GM18861 (cell line): ENCODE data around the gene TMEM45A.
"Not testable (repeated sequence)": the region's sequence is repeated elsewhere in the genome, so short reads cannot be mapped to it uniquely, and the experiment has no call there.

Source experiments
- ATAC-seq: cut with Tn5 transposase; IDR thresholded peaks from one replicate; pipeline ENCODE4 v1.9.1; 2021; ENCODE audit not compliant: unreplicated experiment

Gene TMEM45A

GRCh38 chr3:100492059-100493006 is at the start of gene TMEM45A:
TMEM45A (plus strand) TSS chr3:100492619; CDS start chr3:100555212, 62,593 bp downstream.
- peak; percentile 92 for ATAC-seq

- no peak for ATAC-seq
Observed at GRCh38 chr3:100443690-100444089, 48.7 kb upstream of the TMEM45A start.

- ATAC-seq = not testable (repeated sequence)
Observed at GRCh38 chr3:100447067-100447466, 45.4 kb upstream of the TMEM45A start.

- no peak for ATAC-seq
Observed at GRCh38 chr3:100448079-100448478, 44.3 kb upstream of the TMEM45A start.

GRCh38 chr3:100449214-100449613 is 43.2 kb upstream of the TMEM45A start:
- ATAC-seq = no peak

GRCh38 chr3:100454677-100455076 is 37.7 kb upstream of the TMEM45A start:
- ATAC-seq = no peak

- no peak for ATAC-seq
Observed at GRCh38 chr3:100455841-100456550, 36.4 kb upstream of the TMEM45A start.

GRCh38 chr3:100456745-100457144 is 35.7 kb upstream of the TMEM45A start:
- ATAC-seq = no peak

GRCh38 chr3:100457811-100458210 is 34.6 kb upstream of the TMEM45A start:
- no peak for ATAC-seq

GRCh38 chr3:100458814-100459213 is 33.6 kb upstream of the TMEM45A start:
- ATAC-seq = no peak

GRCh38 chr3:100463002-100463401 is 29.4 kb upstream of the TMEM45A start:
- ATAC-seq = peak; percentile 89

- no peak for ATAC-seq
Observed at GRCh38 chr3:100463646-100464155, 28.7 kb upstream of the TMEM45A start.

GRCh38 chr3:100465892-100466777 is 26.3 kb upstream of the TMEM45A start:
- no peak for ATAC-seq

- ATAC-seq = no peak
Observed at GRCh38 chr3:100467133-100467532, 25.3 kb upstream of the TMEM45A start.

GRCh38 chr3:100468676-100469075 is 23.7 kb upstream of the TMEM45A start:
- ATAC-seq = no peak

- no peak for ATAC-seq
Observed at GRCh38 chr3:100470951-100471350, 21.5 kb upstream of the TMEM45A start.

GRCh38 chr3:100471444-100471843 is 21.0 kb upstream of the TMEM45A start:
- ATAC-seq = no peak

- ATAC-seq = not testable (repeated sequence)
Observed at GRCh38 chr3:100477851-100478360, 14.5 kb upstream of the TMEM45A start.

GRCh38 chr3:100478521-100478920 is 13.9 kb upstream of the TMEM45A start:
- not testable (repeated sequence) for ATAC-seq

GRCh38 chr3:100480081-100480480 is 12.3 kb upstream of the TMEM45A start:
- ATAC-seq = no peak
